DND-41 (cell line): ENCODE measurements around the gene PAX2.

Experiments
- CTCF ChIP-seq: IDR thresholded peaks from 2 replicates; pipeline ENCODE4 v1.5.1; 2012; ENCODE audit warnings: borderline replicate concordance, low read length, moderate library complexity, mild to moderate bottlenecking; ENCODE audit not compliant: poor library complexity, severe bottlenecking; ENCODE audit errors: extremely low read depth
- EZH2 ChIP-seq: IDR thresholded peaks from 3 replicates; pipeline ENCODE4 v1.6.1; 2012; ENCODE audit warnings: borderline replicate concordance, low read depth, mild to moderate bottlenecking, moderate library complexity, low read length, inconsistent platforms; ENCODE audit not compliant: severe bottlenecking

- no peak for TF ChIP-seq CTCF
- TF ChIP-seq EZH2, result no peak
Observed at GRCh38 chr10:100744136-100744986, 1.0 kb upstream of the PAX2 start.
